ENCODE data around the gene SLC15A5.

The SLC15A5 gene

GRCh38 chr12:16277585-16277984 lies at the start of gene SLC15A5:
TSS of gene SLC15A5 (minus strand) at chr12:16277685. CDS start at chr12:16277685, 0 bp downstream.
- DNase-seq, result no peak

GRCh38 chr12:16325426-16325825 lies 47.9 kb upstream of the SLC15A5 start:
- no peak for DNase-seq

GRCh38 chr12:16324772-16325171 lies 47.3 kb upstream of the SLC15A5 start:
- no peak for DNase-seq

- DNase-seq, result no peak
Measured at GRCh38 chr12:16324272-16324671, 46.8 kb upstream of the SLC15A5 start.

GRCh38 chr12:16323638-16324037 lies 46.2 kb upstream of the SLC15A5 start:
- no peak for DNase-seq

GRCh38 chr12:16323010-16323409 lies 45.5 kb upstream of the SLC15A5 start:
- no peak for DNase-seq

GRCh38 chr12:16310934-16311333 lies 33.4 kb upstream of the SLC15A5 start:
- no peak for DNase-seq

GRCh38 chr12:16307856-16308475 lies 30.5 kb upstream of the SLC15A5 start:
- no peak for DNase-seq

GRCh38 chr12:16303939-16304338 lies 26.5 kb upstream of the SLC15A5 start:
- no peak for DNase-seq

- DNase-seq, result no peak
Measured at GRCh38 chr12:16300736-16301135, 23.3 kb upstream of the SLC15A5 start.

- no peak for DNase-seq
Measured at GRCh38 chr12:16300122-16300521, 22.6 kb upstream of the SLC15A5 start.

GRCh38 chr12:16299403-16299802 lies 21.9 kb upstream of the SLC15A5 start:
- no peak for DNase-seq

- DNase-seq, result no peak
Measured at GRCh38 chr12:16297521-16297920, 20.0 kb upstream of the SLC15A5 start.

GRCh38 chr12:16294376-16294956 lies 17.0 kb upstream of the SLC15A5 start:
- DNase-seq, result no peak

- no peak for DNase-seq
Measured at GRCh38 chr12:16291032-16291431, 13.5 kb upstream of the SLC15A5 start.

- DNase-seq, result no peak
Measured at GRCh38 chr12:16285586-16285985, 8.1 kb upstream of the SLC15A5 start.

- DNase-seq, result no peak
Measured at GRCh38 chr12:16282978-16283377, 5.5 kb upstream of the SLC15A5 start.

- no peak for DNase-seq
Measured at GRCh38 chr12:16282081-16282480, 4.6 kb upstream of the SLC15A5 start.

GRCh38 chr12:16281157-16281556 lies 3.7 kb upstream of the SLC15A5 start:
- no peak for DNase-seq

- DNase-seq, result no peak
Measured at GRCh38 chr12:16272222-16272621, 5.3 kb downstream of the SLC15A5 start.

- no peak for DNase-seq
Measured at GRCh38 chr12:16271062-16271461, 6.4 kb downstream of the SLC15A5 start.

- DNase-seq, result no peak
Measured at GRCh38 chr12:16269946-16270345, 7.5 kb downstream of the SLC15A5 start.

- no peak for DNase-seq
Measured at GRCh38 chr12:16266085-16266484, 11.4 kb downstream of the SLC15A5 start.

GRCh38 chr12:16261944-16262475 lies 15.5 kb downstream of the SLC15A5 start:
- DNase-seq, result no peak

- DNase-seq, result no peak
Measured at GRCh38 chr12:16260206-16260605, 17.3 kb downstream of the SLC15A5 start.
